Central memory CD8-positive, alpha-beta T cell (primary cell): ENCODE results near the gene COL5A2.

Experiments
- ATAC-seq: fragments of 150-1000 bp; cut with Tn5 transposase; replicated peaks from 2 replicates; pipeline ENCODE4 v1.10.0; 2022; ENCODE audit warnings: mild to moderate bottlenecking, moderate FRiP score, moderate number of reproducible peaks; ENCODE audit not compliant: poor library complexity, severe bottlenecking; ENCODE audit errors: extremely low read depth
- DNase-seq, 2 donors: peaks; one replicate each; pipeline ENCODE4 v3.0.0; 2021; ENCODE audit warnings: low spot score in 2 of 2
- H3K27ac Mint-ChIP-seq: one replicate; pipeline ENCODE4 v1.8.0; 2022; ENCODE audit warnings: low read depth, mild to moderate bottlenecking, moderate library complexity, mixed read lengths
- H3K27me3 Mint-ChIP-seq: one replicate; pipeline ENCODE4 v1.8.0; 2022; ENCODE audit warnings: mixed read lengths
- H3K36me3 Mint-ChIP-seq: one replicate; pipeline ENCODE4 v1.8.0; 2022; ENCODE audit warnings: mild to moderate bottlenecking, moderate library complexity, mixed read lengths; ENCODE audit not compliant: insufficient read depth
- H3K4me1 Mint-ChIP-seq: one replicate; pipeline ENCODE4 v1.8.0; 2022; ENCODE audit warnings: mixed read lengths
- H3K4me3 Mint-ChIP-seq: one replicate; pipeline ENCODE4 v1.8.0; 2022; ENCODE audit warnings: mild to moderate bottlenecking, moderate library complexity, mixed read lengths
- H3K9me3 Mint-ChIP-seq: one replicate; pipeline ENCODE4 v1.8.0; 2022; ENCODE audit warnings: mixed read lengths

COL5A2 gene

GRCh38 chr2:188983427-188984064, 196.0 kb downstream of the COL5A2 start:
- no peak overlapping the region for H3K4me3 Mint-ChIP-seq
- H3K27ac Mint-ChIP-seq = no peak overlapping the region
- no peaks in the 10 kb centered on the region for H3K36me3 Mint-ChIP-seq
- no peaks in the 10 kb centered on the region for H3K9me3 Mint-ChIP-seq
- H3K27me3 Mint-ChIP-seq = no peaks in the 10 kb centered on the region
- ATAC-seq (no peak), DNase-seq (no peak)
- H3K4me1 Mint-ChIP-seq = no peaks in the 10 kb centered on the region
